Astrocyte (in vitro differentiated cells and primary cell): ENCODE measurements around the gene MCF2L2. TPM values are rescaled to one million over a fixed set of nuclear protein-coding genes. Genes with fewer than 3 reads are reported as not detected.

Experiments
- DNase-seq: peaks from one replicate; pipeline ENCODE4 v3.0.0-alpha.2; 2010; ENCODE audit warnings: low read depth
- FAIRE-seq: peaks from 2 replicates; lab custom pipeline; 2011; peaks lifted over from hg19 to GRCh38; lab: Jason Lieb, UNC
- H2AFZ ChIP-seq: 2 replicates; pipeline ENCODE4 v1.6.0; 2012; ENCODE audit warnings: low read depth, low read length, inconsistent platforms
- H3K27ac ChIP-seq: 2 replicates; pipeline ENCODE4 v1.5.1; 2011; ENCODE audit warnings: low read depth, low read length, inconsistent platforms
- H3K27me3 ChIP-seq: 2 replicates; pipeline ENCODE4 v1.6.0; 2011; ENCODE audit warnings: low read length, inconsistent platforms; ENCODE audit not compliant: insufficient read depth
- H3K36me3 ChIP-seq: 2 replicates; pipeline ENCODE4 v1.5.1; 2011; ENCODE audit warnings: low read length, inconsistent platforms; ENCODE audit not compliant: insufficient read depth
- H3K4me1 ChIP-seq: 2 replicates; pipeline ENCODE4 v1.5.1; 2011; ENCODE audit warnings: low read length, inconsistent platforms; ENCODE audit not compliant: insufficient read depth
- H3K4me2 ChIP-seq: 2 replicates; pipeline ENCODE4 v1.6.0; 2012; ENCODE audit warnings: low read length, inconsistent platforms
- H3K4me3 ChIP-seq: 2 replicates; pipeline ENCODE4 v1.5.1; 2011; ENCODE audit warnings: low read depth, mild to moderate bottlenecking, low read length, inconsistent platforms; ENCODE audit not compliant: insufficient read depth
- H3K79me2 ChIP-seq: 2 replicates; pipeline ENCODE4 v1.6.0; 2012; ENCODE audit warnings: mild to moderate bottlenecking, low read length, inconsistent platforms; ENCODE audit not compliant: insufficient read depth
- H3K9ac ChIP-seq: 2 replicates; pipeline ENCODE4 v1.6.0; 2012; ENCODE audit warnings: mild to moderate bottlenecking, low read length, inconsistent platforms
- H3K9me3 ChIP-seq: 2 replicates; pipeline ENCODE4 v1.5.1; 2012; ENCODE audit warnings: low read depth, mild to moderate bottlenecking, low read length, inconsistent platforms; ENCODE audit not compliant: insufficient read depth
- H4K20me1 ChIP-seq: 2 replicates; pipeline ENCODE4 v1.6.0; 2012; ENCODE audit warnings: low read length, inconsistent platforms; ENCODE audit not compliant: insufficient read depth
- H3K27ac Mint-ChIP-seq: one replicate; pipeline ENCODE4 v1.8.0; 2021; ENCODE audit warnings: mild to moderate bottlenecking, mixed read lengths; ENCODE audit not compliant: unreplicated experiment
- H3K27me3 Mint-ChIP-seq: one replicate; pipeline ENCODE4 v1.8.0; 2021; ENCODE audit warnings: low read depth, mixed read lengths; ENCODE audit not compliant: unreplicated experiment
- H3K36me3 Mint-ChIP-seq: one replicate; pipeline ENCODE4 v1.8.0; 2021; ENCODE audit warnings: low read depth, mixed read lengths; ENCODE audit not compliant: unreplicated experiment
- H3K4me1 Mint-ChIP-seq: one replicate; pipeline ENCODE4 v1.8.0; 2021; ENCODE audit warnings: low read depth, mixed read lengths; ENCODE audit not compliant: unreplicated experiment
- H3K4me3 Mint-ChIP-seq: one replicate; pipeline ENCODE4 v1.8.0; 2021; ENCODE audit warnings: mild to moderate bottlenecking, moderate library complexity, mixed read lengths; ENCODE audit not compliant: unreplicated experiment
- H3K9me3 Mint-ChIP-seq: one replicate; pipeline ENCODE4 v1.8.0; 2021; ENCODE audit warnings: mild to moderate bottlenecking, mixed read lengths; ENCODE audit not compliant: unreplicated experiment
- CTCF ChIP-seq: IDR thresholded peaks from 2 replicates; pipeline ENCODE4 v1.5.1; 2011; ENCODE audit warnings: low read depth, mild to moderate bottlenecking, inconsistent platforms, low read length, moderate library complexity; ENCODE audit not compliant: insufficient read depth
- EZH2 ChIP-seq: IDR thresholded peaks from 2 replicates; pipeline ENCODE4 v1.6.1; 2012; ENCODE audit warnings: mild to moderate bottlenecking, low read length, inconsistent platforms; ENCODE audit not compliant: insufficient read depth
- total RNA-seq: library from RNA; stranded (reverse); gene quantifications from 2 replicates; pipeline ENCODE4 v1.2.1, GENCODE V29; 2021

Gene MCF2L2
- total RNA-seq, 1 donor from 2014 or later, result 0.89 TPM

GRCh38 chr3:183156266-183156665, 272.2 kb downstream of the MCF2L2 start:
- peaks cover 2% of the 10 kb centered on the region for H3K9me3 Mint-ChIP-seq
- Histone ChIP-seq H2AFZ (no peak overlapping the region), H4K20me1 (peaks cover 3% of the 10 kb centered on the region), H3K27me3 (peaks cover 38% of the 10 kb centered on the region), H3K9ac (no peak overlapping the region), H3K4me2 (no peak overlapping the region), H3K4me3 (no peak overlapping the region), H3K27ac (no peak overlapping the region), H3K9me3 (no peaks in the 10 kb centered on the region), H3K4me1 (peaks cover 6% of the 10 kb centered on the region), H3K79me2 (no peaks in the 10 kb centered on the region), H3K36me3 (no peaks in the 10 kb centered on the region)
- peaks cover 31% of the 10 kb centered on the region for H3K27me3 Mint-ChIP-seq
- no peak for FAIRE-seq
- no peak overlapping the region for H3K27ac Mint-ChIP-seq
- TF ChIP-seq CTCF (no peak), EZH2 (no peak)
- DNase-seq, result no peak
- H3K36me3 Mint-ChIP-seq, result no peaks in the 10 kb centered on the region
- no peak overlapping the region for H3K4me3 Mint-ChIP-seq
- peaks cover 15% of the 10 kb centered on the region for H3K4me1 Mint-ChIP-seq

GRCh38 chr3:183155499-183155898, 272.9 kb downstream of the MCF2L2 start:
- Histone ChIP-seq H3K4me3 (no peak overlapping the region), H3K9me3 (no peaks in the 10 kb centered on the region), H4K20me1 (peaks cover 3% of the 10 kb centered on the region), H3K9ac (no peak overlapping the region), H3K4me1 (peaks cover 6% of the 10 kb centered on the region), H3K27me3 (peaks cover 38% of the 10 kb centered on the region), H3K36me3 (no peaks in the 10 kb centered on the region), H2AFZ (no peak overlapping the region), H3K4me2 (no peak overlapping the region), H3K27ac (no peak overlapping the region), H3K79me2 (no peaks in the 10 kb centered on the region)
- DNase-seq (no peak), FAIRE-seq (no peak)
- peaks cover 31% of the 10 kb centered on the region for H3K27me3 Mint-ChIP-seq
- peaks cover 15% of the 10 kb centered on the region for H3K4me1 Mint-ChIP-seq
- no peak overlapping the region for H3K27ac Mint-ChIP-seq
- peaks cover 2% of the 10 kb centered on the region for H3K9me3 Mint-ChIP-seq
- H3K4me3 Mint-ChIP-seq, result no peak overlapping the region
- H3K36me3 Mint-ChIP-seq, result no peaks in the 10 kb centered on the region
- TF ChIP-seq CTCF, result no peak
- TF ChIP-seq EZH2, result no peak

- Mint-ChIP-seq H3K9me3 (peaks cover 2% of the 10 kb centered on the region), H3K36me3 (no peaks in the 10 kb centered on the region), H3K27me3 (peaks cover 27% of the 10 kb centered on the region), H3K27ac (no peak overlapping the region), H3K4me1 (peaks cover 9% of the 10 kb centered on the region), H3K4me3 (no peak overlapping the region)
- no peaks in the 10 kb centered on the region for H3K36me3 ChIP-seq
- H3K27me3 ChIP-seq, result peaks cover 50% of the 10 kb centered on the region
- no peaks in the 10 kb centered on the region for H3K79me2 ChIP-seq
- DNase-seq, result no peak
- H2AFZ ChIP-seq, result no peak overlapping the region
- peaks cover 3% of the 10 kb centered on the region for H4K20me1 ChIP-seq
- TF ChIP-seq EZH2 (no peak), CTCF (no peak)
- H3K4me1 ChIP-seq, result no peaks in the 10 kb centered on the region
- H3K9me3 ChIP-seq, result no peaks in the 10 kb centered on the region
- no peak overlapping the region for H3K4me2 ChIP-seq
- no peak overlapping the region for H3K4me3 ChIP-seq
- no peak for FAIRE-seq
- no peak overlapping the region for H3K9ac ChIP-seq
- no peak overlapping the region for H3K27ac ChIP-seq
These were observed 275.0 kb downstream of the MCF2L2 start for GRCh38 chr3:183153210-183153950.
